ENCODE results near the gene ESR2.
"Not testable (repeated sequence)": the region's sequence is repeated elsewhere in the genome, so short reads cannot be mapped to it uniquely, and the experiment has no call there.

Gene ESR2

DNA sequence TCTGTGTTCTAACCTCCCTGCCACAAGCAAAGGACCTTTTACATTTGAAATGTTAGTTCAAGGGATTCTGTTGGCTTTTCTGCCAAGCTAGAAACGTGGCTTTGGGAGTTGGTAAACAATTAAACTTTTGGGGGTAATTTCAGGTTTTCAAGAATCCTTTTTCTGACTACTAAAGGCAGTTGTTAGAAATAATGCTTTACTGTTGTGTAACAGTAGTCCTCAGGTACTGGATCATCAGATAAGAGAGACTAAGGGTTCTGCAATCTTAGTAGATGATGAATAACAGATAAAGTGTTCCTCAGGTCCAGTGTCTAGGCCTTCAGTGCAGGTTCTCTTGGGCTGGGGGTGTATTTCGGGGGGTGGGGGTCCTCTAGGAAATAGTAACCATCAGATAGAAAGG lies 249.1 kb downstream of the ESR2 start:
- no peak for DNase-seq (ENCODE audit: low read depth)
- TF ChIP-seq, protein P1, sequence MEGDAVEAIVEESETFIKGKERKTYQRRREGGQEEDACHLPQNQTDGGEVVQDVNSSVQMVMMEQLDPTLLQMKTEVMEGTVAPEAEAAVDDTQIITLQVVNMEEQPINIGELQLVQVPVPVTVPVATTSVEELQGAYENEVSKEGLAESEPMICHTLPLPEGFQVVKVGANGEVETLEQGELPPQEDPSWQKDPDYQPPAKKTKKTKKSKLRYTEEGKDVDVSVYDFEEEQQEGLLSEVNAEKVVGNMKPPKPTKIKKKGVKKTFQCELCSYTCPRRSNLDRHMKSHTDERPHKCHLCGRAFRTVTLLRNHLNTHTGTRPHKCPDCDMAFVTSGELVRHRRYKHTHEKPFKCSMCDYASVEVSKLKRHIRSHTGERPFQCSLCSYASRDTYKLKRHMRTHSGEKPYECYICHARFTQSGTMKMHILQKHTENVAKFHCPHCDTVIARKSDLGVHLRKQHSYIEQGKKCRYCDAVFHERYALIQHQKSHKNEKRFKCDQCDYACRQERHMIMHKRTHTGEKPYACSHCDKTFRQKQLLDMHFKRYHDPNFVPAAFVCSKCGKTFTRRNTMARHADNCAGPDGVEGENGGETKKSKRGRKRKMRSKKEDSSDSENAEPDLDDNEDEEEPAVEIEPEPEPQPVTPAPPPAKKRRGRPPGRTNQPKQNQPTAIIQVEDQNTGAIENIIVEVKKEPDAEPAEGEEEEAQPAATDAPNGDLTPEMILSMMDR (conservative IDR thresholded peaks at IDR 0.05; ENCODE audit: control insufficient read depth, insufficient read depth, low read depth, low read length), result no peak
- H3K4me3 ChIP-seq (ENCODE audit: control insufficient read depth, low read depth, low read length), result no peak overlapping the region

- not testable (repeated sequence) for H3K4me3 ChIP-seq (ENCODE audit: control insufficient read depth, low read depth, low read length); DNase-seq (ENCODE audit: low read depth)
These were observed 250.9 kb downstream of the ESR2 start for GRCh38 chr14:64043296-64043695.

GRCh38 chr14:64040044-64040443 lies 254.1 kb downstream of the ESR2 start:
- peak; percentile 40 for DNase-seq (ENCODE audit: low read depth)
- TF ChIP-seq, protein P1 (conservative IDR thresholded peaks at IDR 0.05; ENCODE audit: control insufficient read depth, insufficient read depth, low read depth, low read length), result peak; percentile 47
- no peak overlapping the region for H3K4me3 ChIP-seq (ENCODE audit: control insufficient read depth, low read depth, low read length)

- TF ChIP-seq, protein P1 (conservative IDR thresholded peaks at IDR 0.05; ENCODE audit: control insufficient read depth, insufficient read depth, low read depth, low read length), result no peak
- H3K4me3 ChIP-seq (ENCODE audit: control insufficient read depth, low read depth, low read length), result no peak overlapping the region
- DNase-seq (ENCODE audit: low read depth), result peak; percentile 33
These were observed 255.2 kb downstream of the ESR2 start for GRCh38 chr14:64038841-64039542.

- H3K4me3 ChIP-seq (ENCODE audit: control insufficient read depth, low read depth, low read length); DNase-seq (ENCODE audit: low read depth): not testable (repeated sequence)
These were observed 256.1 kb downstream of the ESR2 start for GRCh38 chr14:64037869-64038745.

- H3K4me3 ChIP-seq (ENCODE audit: control insufficient read depth, low read depth, low read length), result no peak overlapping the region
- TF ChIP-seq, protein P1 (conservative IDR thresholded peaks at IDR 0.05; ENCODE audit: control insufficient read depth, insufficient read depth, low read depth, low read length), result no peak
- peak; percentile 18 for DNase-seq (ENCODE audit: low read depth)
These were observed 259.0 kb downstream of the ESR2 start for GRCh38 chr14:64035143-64035542.

Data from fibroblast of mammary gland (primary cell).